ENCODE results near the gene CD82.

- TF ChIP-seq BRCA1 (IDR thresholded peaks at IDR 0.05; ENCODE audit: low read depth, low read length) = no peak
- TF ChIP-seq ATF3 (IDR thresholded peaks at IDR 0.05; ENCODE audit: insufficient read depth, low read depth, low read length) = no peak
- TF ChIP-seq EZH2 (IDR thresholded peaks at IDR 0.05; ENCODE audit: low read depth, low read length, severe bottlenecking) = no peak
- no peak for TF ChIP-seq RAD21 (IDR thresholded peaks at IDR 0.05 in 1 of 2, conservative IDR thresholded peaks at IDR 0.05 in 1 of 2; ENCODE audit: low read depth in 2 of 2, low read length in 2 of 2)
- TF ChIP-seq CTCF (IDR thresholded peaks at IDR 0.05; ENCODE audit: control extremely low read depth in 1 of 3, insufficient read depth in 1 of 3, low read depth in 1 of 3, low read length in 3 of 3) = no peak
- TF ChIP-seq MAX (IDR thresholded peaks at IDR 0.05) = no peak
- TF ChIP-seq ATF2 (IDR thresholded peaks at IDR 0.05; ENCODE audit: low read length) = no peak
- no peak for TF ChIP-seq POLR2AphosphoS5 (IDR thresholded peaks at IDR 0.05; ENCODE audit: low read depth, low read length)
- no peak for TF ChIP-seq NRF1 (IDR thresholded peaks at IDR 0.05; ENCODE audit: low read depth, low read length)
- no peak for TF ChIP-seq POLR2A (IDR thresholded peaks at IDR 0.05; ENCODE audit: control extremely low read depth in 1 of 2, low read depth in 2 of 2, low read length in 2 of 2)
These were observed 56.8 kb downstream of the CD82 start for GRCh38 chr11:44622190-44622650.
